Measurements from ENCODE around the gene HDAC10. TPM values are rescaled to one million over a fixed set of nuclear protein-coding genes. Genes with fewer than 3 reads are reported as not detected.

HDAC10 gene, protein sequence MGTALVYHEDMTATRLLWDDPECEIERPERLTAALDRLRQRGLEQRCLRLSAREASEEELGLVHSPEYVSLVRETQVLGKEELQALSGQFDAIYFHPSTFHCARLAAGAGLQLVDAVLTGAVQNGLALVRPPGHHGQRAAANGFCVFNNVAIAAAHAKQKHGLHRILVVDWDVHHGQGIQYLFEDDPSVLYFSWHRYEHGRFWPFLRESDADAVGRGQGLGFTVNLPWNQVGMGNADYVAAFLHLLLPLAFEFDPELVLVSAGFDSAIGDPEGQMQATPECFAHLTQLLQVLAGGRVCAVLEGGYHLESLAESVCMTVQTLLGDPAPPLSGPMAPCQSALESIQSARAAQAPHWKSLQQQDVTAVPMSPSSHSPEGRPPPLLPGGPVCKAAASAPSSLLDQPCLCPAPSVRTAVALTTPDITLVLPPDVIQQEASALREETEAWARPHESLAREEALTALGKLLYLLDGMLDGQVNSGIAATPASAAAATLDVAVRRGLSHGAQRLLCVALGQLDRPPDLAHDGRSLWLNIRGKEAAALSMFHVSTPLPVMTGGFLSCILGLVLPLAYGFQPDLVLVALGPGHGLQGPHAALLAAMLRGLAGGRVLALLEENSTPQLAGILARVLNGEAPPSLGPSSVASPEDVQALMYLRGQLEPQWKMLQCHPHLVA
- total RNA-seq: 28.7 and 34.9 TPM in 2 replicates

DNA sequence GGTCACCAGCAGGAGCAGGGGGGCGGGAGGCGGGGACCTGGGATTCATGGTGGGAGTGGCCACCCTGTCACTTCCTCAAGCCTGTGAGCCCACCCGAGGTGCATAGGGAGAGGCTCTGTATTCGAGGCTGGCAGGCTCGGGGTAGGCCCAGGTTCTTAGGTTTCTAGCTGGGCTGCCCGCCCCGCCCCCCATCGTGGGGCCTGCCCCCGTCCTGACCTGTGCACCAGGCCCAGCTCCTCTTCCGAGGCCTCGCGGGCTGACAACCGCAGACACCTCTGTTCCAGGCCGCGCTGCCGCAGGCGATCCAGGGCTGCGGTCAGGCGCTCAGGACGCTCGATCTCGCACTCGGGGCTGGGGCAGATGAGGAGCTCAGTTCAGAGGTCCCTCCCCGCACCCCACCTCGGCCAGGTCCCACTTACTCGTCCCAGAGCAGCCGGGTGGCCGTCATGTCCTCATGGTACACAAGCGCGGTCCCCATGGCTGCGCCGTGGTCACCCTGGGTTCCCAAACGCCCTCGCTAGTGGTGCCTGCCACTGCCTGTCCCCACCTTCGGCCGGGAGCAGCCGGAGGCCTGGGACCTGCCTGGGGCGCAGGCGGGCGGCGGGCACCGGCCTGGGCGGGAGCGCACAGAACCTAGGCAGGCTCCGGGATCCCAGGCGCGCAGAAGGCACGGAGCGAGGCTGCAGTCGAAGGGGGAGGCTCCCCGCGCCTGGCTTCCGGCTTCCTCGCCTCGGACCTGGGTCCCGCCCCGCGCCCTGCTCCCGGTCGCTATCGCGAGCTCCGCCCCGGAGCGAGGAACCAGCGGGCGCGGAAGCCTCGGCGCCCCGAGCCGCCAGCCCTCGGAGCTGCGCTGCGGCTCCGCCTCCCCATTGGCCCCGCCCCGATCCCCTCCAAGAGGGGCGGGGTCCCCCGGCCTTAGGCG, at the start of gene HDAC10:
Gene HDAC10 (minus strand): TSS at position 711 of the 922 bp plus-strand sequence. CDS start 233 bp downstream, at position 478.

DNA sequence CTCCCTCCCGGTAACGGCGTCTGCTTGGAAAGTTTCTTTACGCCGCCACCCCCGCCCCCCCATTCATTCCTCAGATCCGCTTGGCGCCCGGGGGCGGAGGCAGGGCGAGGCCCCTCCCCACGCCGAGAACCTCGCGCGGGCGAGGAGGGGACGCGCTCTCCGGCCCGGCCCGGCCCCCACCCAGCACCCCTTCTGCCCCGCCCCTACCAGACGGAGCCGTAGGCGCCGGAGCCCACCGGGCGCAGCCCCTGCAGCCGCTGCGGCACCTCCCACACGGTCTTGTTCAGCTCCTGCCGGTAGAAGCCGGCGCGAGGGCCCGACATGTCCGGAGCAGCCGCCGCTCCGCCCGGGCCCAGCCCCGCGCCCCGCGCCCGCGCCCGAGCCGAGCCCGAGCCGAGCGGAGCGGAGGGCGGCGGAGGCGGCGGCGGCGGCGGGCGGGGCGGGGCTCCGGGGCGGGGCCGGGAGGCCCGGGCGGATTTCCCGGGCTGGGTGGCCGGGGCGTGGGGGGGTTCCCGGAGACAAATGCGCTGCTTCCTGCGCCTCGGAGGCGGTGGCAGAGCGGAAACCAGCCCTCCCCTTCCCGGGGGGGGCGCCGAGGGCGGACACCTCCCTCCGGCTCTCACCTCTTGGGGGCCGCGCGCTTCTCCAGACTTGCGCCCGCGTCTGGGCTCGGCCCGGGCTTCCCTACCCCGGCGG, 19.1 kb upstream of the HDAC10 start, which contains the start of gene MAPK11:
Gene MAPK11 (minus strand): TSS at position 411 of the 696 bp plus-strand sequence. CDS start 88 bp downstream, at position 323.

DNA sequence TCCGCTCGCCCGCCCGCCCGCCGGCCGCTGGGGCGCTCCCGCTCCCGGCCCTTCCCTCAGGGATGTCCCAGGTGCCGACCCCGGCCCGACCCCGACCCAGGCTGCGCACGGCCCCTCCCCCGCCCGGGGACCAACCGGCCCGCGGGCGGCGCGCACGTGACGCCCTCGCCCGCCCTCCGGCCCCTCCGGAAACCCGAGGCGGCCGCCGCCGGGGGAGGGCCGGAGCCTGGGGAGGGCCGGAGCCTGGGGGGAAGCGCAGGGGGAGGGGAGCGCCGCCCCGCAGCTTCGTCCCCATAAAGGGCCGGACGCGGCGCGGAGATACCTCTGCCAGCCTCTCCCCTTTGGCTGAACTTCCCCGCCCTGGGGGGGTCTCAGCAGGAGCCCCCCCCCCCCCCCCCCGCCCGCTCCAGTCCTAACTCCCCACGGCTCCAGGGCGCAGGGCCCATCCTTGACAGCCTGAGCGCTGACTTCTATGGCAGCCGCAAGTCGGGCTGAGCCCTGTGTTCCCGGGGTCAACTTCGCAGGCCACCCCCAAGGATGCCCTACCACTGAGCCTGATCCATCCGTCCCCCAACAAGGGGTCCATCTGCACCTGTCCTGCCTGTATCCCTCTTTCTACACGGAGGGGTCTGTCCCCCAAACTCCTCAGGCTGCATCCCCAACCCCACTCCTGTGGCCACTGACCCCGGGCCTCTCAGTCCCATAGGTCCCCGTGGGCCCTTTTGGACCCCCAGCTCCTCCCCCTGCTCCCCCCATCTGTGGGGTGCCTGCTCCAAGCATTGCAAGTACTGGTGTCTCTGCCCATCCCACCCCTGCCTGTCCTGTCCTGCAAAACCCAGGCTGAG, 10.8 kb upstream of the HDAC10 start, which contains the start of gene MAPK12:
Gene MAPK12 (minus strand): TSS at position 69 of the 845 bp plus-strand sequence. CDS start 174 bp downstream, outside the sequence.

DNA sequence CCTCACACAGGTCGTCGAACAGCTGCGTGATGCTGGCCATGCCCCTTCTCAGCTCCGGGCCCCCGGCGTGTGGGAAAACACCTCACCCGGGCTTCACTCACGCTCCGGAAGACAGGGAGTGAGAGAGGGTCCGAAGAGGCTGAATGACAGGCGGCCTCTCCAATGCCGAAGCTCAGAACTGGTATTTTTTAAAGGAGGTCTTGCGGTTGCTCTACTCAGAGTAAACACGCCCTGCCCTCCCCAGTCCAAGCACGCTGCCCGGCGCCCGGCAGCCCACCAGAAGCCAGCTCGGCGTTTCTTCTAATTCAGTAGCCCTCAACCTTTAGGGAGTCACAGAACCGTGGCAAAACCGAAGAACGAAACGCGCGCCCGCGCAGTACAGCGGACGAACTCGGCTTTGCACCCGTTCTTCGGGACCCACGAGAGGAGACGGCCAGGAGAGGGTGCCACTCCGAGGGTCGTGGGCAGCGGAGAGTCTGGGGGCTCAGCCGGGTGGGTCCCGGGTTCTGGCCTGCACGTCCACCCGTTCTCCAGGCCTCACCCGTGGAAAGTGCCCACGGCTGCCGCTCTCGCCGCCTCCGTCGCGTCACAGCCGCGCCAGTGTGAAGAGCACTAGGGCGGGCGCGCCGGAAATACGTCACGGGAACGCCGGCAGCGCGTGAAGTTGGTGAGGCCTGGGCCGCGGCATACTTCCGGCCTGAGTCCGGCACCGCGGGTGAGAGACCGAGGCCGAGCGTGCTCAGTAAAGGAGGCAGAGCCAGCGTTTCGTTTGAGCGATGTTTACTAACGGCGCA, 6.4 kb downstream of the HDAC10 start, which contains the start of gene TUBGCP6:
Gene TUBGCP6 (minus strand): TSS at position 604 of the 794 bp plus-strand sequence. CDS start 564 bp downstream, at position 40.

GRCh38 chr22:50200461-50201190, 50.4 kb downstream of the HDAC10 start, which contains the start of gene SELENOO:
Gene SELENOO, plus strand, starts transcription at chr22:50201011. Its CDS starts 26 bp downstream, at chr22:50201037.

Other genes with a start within 250 kb of the HDAC10 start
- gene IL17REL, start 238.5 kb downstream of the HDAC10 start, total RNA-seq: not detected in 2 replicates
- not detected in 2 replicates for gene TTLL8, start 193.0 kb downstream of the HDAC10 start, total RNA-seq
- gene MLC1, start 165.8 kb downstream of the HDAC10 start, total RNA-seq: under 0.01 TPM in 2 replicates
- 0.11 and 0.39 TPM in 2 replicates for gene MOV10L1, start 161.3 kb downstream of the HDAC10 start, total RNA-seq
- gene PANX2, start 80.5 kb downstream of the HDAC10 start, total RNA-seq: under 0.01 and 0.22 TPM in 2 replicates
- gene TRABD, start 65.4 kb downstream of the HDAC10 start, total RNA-seq: 34.2 and 42.7 TPM in 2 replicates
- 20.4 and 26.8 TPM in 2 replicates for gene SELENOO, start 50.3 kb downstream of the HDAC10 start, total RNA-seq
- 34.5 and 44.2 TPM in 2 replicates for gene TUBGCP6, start 6.2 kb downstream of the HDAC10 start, total RNA-seq
- gene MAPK12, start 10.4 kb upstream of the HDAC10 start, total RNA-seq: 3.4 and 7.9 TPM in 2 replicates
- 2.3 and 2.7 TPM in 2 replicates for gene MAPK11, start 19.1 kb upstream of the HDAC10 start, total RNA-seq
- 146 and 180 TPM in 2 replicates for gene PLXNB2, start 56.4 kb upstream of the HDAC10 start, total RNA-seq
- gene DENND6B, start 75.7 kb upstream of the HDAC10 start, total RNA-seq: 2.6 and 6.3 TPM in 2 replicates
- 64.7 and 65.6 TPM in 2 replicates for gene PPP6R2, start 92.1 kb upstream of the HDAC10 start, total RNA-seq
- 82.1 and 112 TPM in 2 replicates for gene SBF1, start 223.8 kb upstream of the HDAC10 start, total RNA-seq
- 0.79 and 2.1 TPM in 2 replicates for gene ADM2, start 230.3 kb upstream of the HDAC10 start, total RNA-seq
- gene MIOX, start 235.6 kb upstream of the HDAC10 start, total RNA-seq: not detected in 2 replicates